Esophagus (tissue), 2 donors: ENCODE measurements around the gene HOXA3. TPM values are rescaled to one million over a fixed set of nuclear protein-coding genes. Genes with fewer than 3 reads are reported as not detected.

Source experiments
- H3K27ac ChIP-seq, 2 donors: one replicate each; pipeline ENCODE4 v1.5.1; 2013; ENCODE audit warnings: low read depth in 2 of 2, mild to moderate bottlenecking in 2 of 2, inconsistent platforms in 1 of 2, low read length in 1 of 2, moderate library complexity in 1 of 2
- H3K27me3 ChIP-seq, 2 donors: one replicate each; pipeline ENCODE4 v1.6.1; 2013; ENCODE audit warnings: low read length in 2 of 2, control low read depth in 1 of 2, mild to moderate bottlenecking in 1 of 2; ENCODE audit not compliant: insufficient read depth in 2 of 2, control insufficient read depth in 1 of 2
- H3K36me3 ChIP-seq, 2 donors: one replicate each; pipeline ENCODE4 v1.6.1; 2013; ENCODE audit warnings: low read length in 1 of 2; ENCODE audit not compliant: control insufficient read depth in 2 of 2, insufficient read depth in 2 of 2
- H3K4me1 ChIP-seq, 2 donors: one replicate each; pipeline ENCODE4 v1.6.1; 2013; ENCODE audit warnings: low read length in 1 of 2; ENCODE audit not compliant: control insufficient read depth in 2 of 2, insufficient read depth in 2 of 2
- H3K4me3 ChIP-seq, 2 donors: one replicate each; pipeline ENCODE4 v1.5.1; 2013; ENCODE audit warnings: low read length in 2 of 2, mild to moderate bottlenecking in 2 of 2, low read depth in 1 of 2, moderate library complexity in 1 of 2
- H3K9me3 ChIP-seq, 2 donors: one replicate each; pipeline ENCODE4 v1.6.1; 2013; ENCODE audit warnings: mild to moderate bottlenecking in 2 of 2, low read depth in 1 of 2, low read length in 1 of 2, moderate library complexity in 1 of 2; ENCODE audit not compliant: control insufficient read depth in 2 of 2, insufficient read depth in 1 of 2
- WGBS, 2 donors: extraction: QIAGEN DNeasy Blood & Tissue Kit; methylation state at CpG; one replicate each; pipeline ENCODE4 v1.1.7; 2013; 5-methylcytosine and 5-hydroxymethylcytosine counted together
- polyA plus RNA-seq, 2 donors: library from polyadenylated mRNA; stranded (reverse); fragments of 200-250 nt; gene quantifications; one replicate each; pipeline ENCODE4 v1.2.3, GENCODE V29; 2013
- donor health status: healthy with polysubstance abuse.
- donor health status: Bipolar disorder and iron deficiency.

The HOXA3 gene
- polyA plus RNA-seq, 2 donors: 3.3 to 4.3 TPM

DNA sequence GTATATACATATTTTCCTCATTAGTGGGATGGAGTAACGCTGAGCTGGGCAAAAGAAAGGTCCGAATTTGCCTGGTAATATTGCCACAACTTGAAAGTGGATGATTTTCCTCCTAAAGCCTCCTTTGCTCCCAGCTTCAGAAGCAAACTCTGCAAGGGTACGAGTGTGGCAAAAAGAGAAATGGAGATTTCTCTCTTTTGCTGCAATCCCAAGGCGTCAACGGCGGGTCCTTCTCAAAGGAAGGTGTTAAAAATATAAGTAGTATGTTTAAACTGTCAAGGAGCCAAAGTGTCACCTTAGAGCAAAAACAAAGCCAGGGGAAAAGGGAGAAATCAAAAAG, 37.5 kb downstream of the HOXA3 start:
- peak overlapping the region; percentile 91 to 97 for H3K27ac ChIP-seq
- H3K36me3 ChIP-seq: no peaks in the 10 kb centered on the region
- no peaks in the 10 kb centered on the region for H3K27me3 ChIP-seq
- WGBS, 2 donors: 23 to 32% methylated on average over 6 of the region's 6 CpGs
- peaks cover 2 to 3% of the 10 kb centered on the region in 2 donors for H3K4me1 ChIP-seq
- H3K9me3 ChIP-seq: no peaks in the 10 kb centered on the region
- H3K4me3 ChIP-seq: peak overlapping the region; percentile 64 to 77

DNA sequence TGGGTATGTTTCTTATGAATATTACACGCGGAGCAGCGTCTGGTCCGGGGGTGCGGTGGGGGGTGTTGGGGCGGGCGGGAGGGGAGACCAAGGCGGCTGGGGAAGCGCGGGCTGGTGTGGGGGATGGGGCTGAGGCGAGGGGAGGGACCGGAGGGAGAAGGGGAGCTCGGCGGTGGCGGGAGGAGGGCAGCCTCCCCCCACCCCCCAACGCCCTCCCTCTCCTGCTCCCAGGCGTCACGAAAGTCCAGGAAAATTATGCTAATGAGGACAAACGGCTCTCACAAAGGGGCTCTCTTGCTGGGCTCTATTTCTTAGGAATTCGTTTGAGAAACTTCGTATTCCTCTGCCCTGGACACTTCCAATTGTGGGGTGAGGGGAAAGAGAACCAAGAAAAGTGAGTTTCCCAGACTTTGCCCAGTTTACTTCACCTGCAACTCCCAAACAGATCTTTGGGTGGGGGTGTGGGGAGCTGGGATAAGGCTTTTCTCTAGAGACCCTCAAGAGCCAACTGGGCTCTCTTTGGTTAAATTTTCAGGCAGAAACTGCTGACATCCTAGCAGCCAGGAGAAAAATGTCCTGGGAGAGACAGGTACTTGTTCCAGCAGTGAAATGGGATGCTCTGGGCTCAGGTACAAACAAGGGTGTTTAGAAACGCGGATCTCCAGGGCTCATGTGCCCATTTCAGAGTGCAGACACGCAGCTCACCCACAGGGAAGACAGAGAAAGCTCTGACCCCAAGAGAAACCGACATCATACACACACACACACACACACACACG, 38.2 kb downstream of the HOXA3 start:
- Histone ChIP-seq H3K36me3 (no peaks in the 10 kb centered on the region), H3K27ac (peak overlapping the region; percentile 99), H3K27me3 (no peaks in the 10 kb centered on the region), H3K4me1 (peaks cover 2 to 8% of the 10 kb centered on the region in 2 donors), H3K9me3 (no peaks in the 10 kb centered on the region), H3K4me3 (peak overlapping the region; percentile 72 to 77)
- 20 to 22% methylated on average over 23 to 25 of the region's 26 CpGs for WGBS, 2 donors

DNA sequence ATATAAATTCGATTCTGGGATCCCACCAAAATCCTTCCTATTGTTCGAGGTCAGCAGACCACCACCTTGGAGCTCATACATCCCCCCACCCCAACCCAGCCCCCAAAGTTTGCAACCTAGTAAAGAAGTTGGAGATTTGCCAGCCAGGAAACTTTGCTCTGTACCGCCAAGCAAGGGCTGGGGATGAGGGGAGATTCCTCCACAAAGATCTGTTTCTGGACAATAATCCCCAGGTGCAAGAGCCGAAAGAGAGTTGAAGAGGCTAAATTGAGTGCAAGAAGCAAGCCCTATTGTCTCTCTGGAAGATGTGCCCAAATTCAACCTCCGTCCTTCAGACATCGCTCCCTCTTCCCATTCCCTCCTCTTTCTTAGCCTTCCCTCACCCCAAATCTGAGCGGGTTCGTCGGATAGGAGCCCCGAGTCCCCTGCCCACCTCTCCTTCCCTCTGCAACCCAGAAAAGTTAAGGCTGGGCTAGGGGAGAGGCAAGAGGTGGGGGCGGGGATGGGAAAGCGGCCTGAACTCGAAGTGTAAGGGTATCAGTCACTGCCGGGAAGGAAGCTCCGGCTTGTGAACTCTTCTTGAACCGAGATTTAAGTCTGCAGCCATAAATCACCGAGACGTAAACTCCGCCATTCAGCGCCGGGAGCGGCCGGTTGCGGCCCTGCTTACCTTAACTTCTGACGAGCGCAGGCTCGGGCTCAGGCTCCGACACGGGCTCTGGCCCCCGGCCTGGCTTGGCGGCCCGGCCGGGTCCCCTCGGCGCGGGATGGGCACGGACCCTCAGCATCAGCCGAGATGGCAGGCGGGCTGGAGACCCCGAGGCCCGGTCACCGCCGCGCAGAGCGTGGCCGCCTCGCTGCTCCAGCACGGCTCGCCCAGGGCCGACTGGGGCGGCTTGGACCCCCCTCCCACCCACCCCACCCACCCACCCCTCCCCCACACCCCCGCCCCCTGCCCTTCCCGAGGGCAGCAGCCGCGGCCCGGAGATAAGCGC, 39.1 kb downstream of the HOXA3 start:
- WGBS, 2 donors: 20 to 23% methylated on average over 39 to 57 of the region's 57 CpGs
- Histone ChIP-seq H3K4me3 (peak overlapping the region; percentile 72 to 77), H3K27ac (peak overlapping the region; percentile 99), H3K4me1 (peaks cover 0 to 8% of the 10 kb centered on the region in 2 donors), H3K36me3 (no peaks in the 10 kb centered on the region), H3K27me3 (no peaks in the 10 kb centered on the region), H3K9me3 (no peaks in the 10 kb centered on the region)

DNA sequence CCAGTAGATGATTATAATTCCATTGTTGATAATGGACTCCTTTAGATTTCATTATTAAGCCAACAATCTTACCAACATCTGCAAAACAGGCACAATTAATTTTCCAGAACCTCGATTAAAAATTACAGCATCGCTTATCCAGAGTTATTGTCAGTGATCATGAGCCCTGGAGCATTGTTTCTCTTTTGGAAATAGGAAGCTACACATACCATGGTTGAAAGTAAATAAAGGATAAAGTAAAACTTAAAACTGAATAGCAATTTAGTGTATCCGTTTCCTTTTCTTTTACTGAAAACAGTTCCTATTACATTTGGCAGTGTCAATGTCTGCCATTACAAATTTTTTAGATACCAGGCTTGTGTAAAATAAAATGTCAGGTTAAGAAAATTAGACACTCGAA, 40.0 kb downstream of the HOXA3 start:
- Histone ChIP-seq H3K36me3 (no peaks in the 10 kb centered on the region), H3K27me3 (no peaks in the 10 kb centered on the region), H3K4me3 (peak overlapping the region in 1 of 2 donors; percentile 77), H3K4me1 (peaks cover 0 to 8% of the 10 kb centered on the region in 2 donors), H3K27ac (peak overlapping the region in 1 of 2 donors; percentile 26), H3K9me3 (no peaks in the 10 kb centered on the region)
- WGBS, 2 donors: 20 to 31% methylated on average over 4 of the region's 4 CpGs

DNA sequence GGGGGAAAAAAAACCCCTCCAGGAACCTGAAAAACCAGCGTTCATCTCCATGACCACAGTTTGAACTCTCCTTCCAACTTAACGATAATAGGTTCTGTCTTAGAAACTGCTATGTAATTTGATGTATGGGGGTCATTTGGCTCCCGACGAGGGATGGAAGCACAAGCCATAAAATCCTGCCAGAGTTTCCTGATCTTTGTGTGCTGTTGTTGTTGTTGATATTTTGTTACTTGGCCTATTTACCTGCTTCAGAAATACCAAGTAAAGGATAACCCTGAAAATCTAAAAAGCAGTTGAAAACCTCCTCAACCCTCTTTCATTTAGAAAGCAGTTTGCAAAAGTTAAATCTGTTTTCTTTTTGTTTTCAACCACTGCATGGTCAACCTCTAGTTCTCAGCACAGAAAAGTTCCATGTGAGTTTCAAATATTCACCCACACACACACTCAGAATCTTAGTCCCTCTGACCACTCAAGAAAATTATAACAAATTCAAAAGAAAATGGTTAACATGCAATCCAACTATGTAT, 40.6 kb downstream of the HOXA3 start:
- H3K9me3 ChIP-seq: no peaks in the 10 kb centered on the region
- H3K36me3 ChIP-seq: no peaks in the 10 kb centered on the region
- H3K4me3 ChIP-seq: peak overlapping the region in 1 of 2 donors; percentile 24
- H3K27ac ChIP-seq: peak overlapping the region; percentile 96 to 97
- WGBS, 2 donors: 12 to 34% methylated on average over 4 of the region's 4 CpGs
- peaks cover 0 to 8% of the 10 kb centered on the region in 2 donors for H3K4me1 ChIP-seq
- no peaks in the 10 kb centered on the region for H3K27me3 ChIP-seq

DNA sequence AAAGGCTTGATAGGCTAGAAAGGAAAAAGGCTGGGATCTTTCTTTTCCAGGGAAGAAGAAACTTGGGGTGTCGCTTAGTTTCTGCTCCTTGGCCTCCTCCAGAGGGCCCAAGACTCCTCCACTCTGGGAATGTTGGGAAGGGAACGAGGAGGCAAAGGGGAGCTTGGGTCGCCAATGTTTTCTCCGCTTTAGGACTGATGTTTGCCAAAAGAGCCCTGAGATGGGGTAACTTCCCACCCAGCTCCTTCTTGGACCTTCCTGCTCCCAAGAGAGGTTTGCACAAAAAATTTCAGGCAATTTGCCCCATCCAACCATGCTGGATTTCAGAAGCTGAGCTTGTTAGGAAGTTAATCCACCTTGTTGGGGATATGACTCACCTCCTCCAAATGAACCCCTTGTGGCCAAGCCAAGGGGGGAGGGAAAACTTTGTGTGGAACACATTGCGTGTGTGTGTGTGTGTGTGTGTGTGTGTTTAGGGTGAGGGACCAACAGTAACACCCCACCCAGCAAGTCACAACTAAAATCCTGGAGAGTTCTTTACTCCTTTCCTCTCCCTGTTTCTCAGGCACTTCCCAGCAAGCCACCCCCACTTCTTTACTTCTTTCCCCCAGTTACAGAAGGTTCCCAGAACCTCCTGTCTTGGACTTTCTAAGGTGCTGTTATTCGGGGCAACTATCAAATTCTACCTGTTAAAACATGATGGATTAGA, 41.2 kb downstream of the HOXA3 start:
- Histone ChIP-seq H3K36me3 (no peaks in the 10 kb centered on the region), H3K9me3 (no peaks in the 10 kb centered on the region), H3K27ac (peak overlapping the region; percentile 96 to 97), H3K4me1 (peaks cover 0 to 8% of the 10 kb centered on the region in 2 donors), H3K27me3 (no peaks in the 10 kb centered on the region), H3K4me3 (peak overlapping the region in 1 of 2 donors; percentile 44)
- 18 to 34% methylated on average over 6 of the region's 6 CpGs for WGBS, 2 donors

DNA sequence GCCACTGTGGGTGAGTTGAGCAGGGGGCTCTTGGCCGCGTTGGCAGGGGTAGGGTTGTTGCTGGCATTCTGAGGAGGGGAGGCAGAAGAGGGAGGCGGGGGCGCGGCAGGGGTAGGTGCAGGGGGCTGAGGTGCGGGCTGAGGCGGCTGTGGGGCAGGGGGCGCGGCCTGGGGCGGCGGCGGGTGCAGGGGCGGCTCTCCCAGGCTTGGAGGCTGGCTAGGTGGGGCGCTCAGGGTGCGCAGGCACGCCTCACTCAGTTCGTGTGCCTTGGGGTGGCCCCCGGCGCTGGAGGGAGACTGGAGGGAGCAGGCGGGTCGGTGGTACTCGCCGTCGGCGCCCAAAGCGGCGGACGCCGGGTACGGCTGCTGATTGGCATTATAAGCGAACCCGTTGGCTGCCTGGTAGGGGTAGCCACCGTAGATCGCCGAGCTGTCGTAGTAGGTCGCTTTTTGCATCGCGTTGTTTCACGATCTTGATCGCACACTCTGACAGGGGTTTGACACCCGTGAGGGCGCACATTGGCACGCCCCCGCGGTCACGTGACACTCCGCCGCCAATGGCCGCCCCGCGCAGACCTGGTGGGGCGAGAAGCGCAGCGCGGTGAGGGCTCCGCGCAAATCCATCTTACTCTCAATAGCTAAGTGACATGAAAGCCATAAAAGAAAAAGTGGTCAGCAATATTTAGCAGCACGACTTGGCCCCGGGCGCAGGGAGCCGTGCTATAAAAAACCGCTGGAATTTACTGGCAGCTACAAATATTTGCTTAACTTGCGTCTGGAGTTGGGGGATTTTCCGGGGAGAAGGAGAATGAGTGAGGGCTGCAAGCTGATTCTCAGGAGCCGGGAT, 42.0 kb downstream of the HOXA3 start:
- H3K27ac ChIP-seq: peak overlapping the region; percentile 96 to 97

DNA sequence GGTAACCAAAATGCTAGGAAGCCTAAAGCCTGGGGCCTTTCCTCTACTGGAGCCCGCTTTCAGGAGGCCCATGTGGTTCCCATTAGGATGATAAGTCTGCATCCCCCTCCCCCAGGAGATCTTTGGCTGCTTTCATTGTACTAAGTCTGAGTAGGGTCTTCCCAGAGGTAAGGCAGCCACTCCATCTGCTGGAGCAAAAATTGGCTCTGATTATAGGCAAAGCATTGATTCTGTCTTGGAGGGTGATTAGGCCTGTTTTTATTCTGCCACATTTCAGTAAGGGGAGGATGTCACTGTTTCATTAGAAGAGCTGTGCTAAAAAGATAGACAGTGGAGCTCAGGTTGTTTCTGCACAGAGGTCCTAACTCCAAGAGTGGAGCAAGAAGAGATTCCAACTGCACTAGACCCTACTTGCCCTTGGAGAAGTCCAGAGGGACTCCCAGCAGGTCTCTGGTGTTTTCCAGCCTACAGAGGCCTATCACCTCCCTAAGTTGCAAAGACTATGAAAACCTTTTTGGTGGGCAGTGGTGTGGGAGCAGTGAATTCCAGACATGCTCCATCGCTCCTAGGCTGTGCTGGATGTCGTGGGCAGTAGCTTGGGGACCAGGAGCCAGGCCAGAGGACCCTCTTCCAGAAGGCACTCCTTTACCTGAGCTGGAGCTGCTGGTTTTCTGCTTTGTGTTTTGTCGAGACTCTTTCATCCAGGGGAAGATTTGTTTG, 42.8 kb downstream of the HOXA3 start:
- H3K9me3 ChIP-seq: no peaks in the 10 kb centered on the region
- no peaks in the 10 kb centered on the region for H3K36me3 ChIP-seq
- peak overlapping the region; percentile 96 to 97 for H3K27ac ChIP-seq
- H3K27me3 ChIP-seq: no peaks in the 10 kb centered on the region
- peaks cover 0 to 10% of the 10 kb centered on the region in 2 donors for H3K4me1 ChIP-seq
- H3K4me3 ChIP-seq: peak overlapping the region in 1 of 2 donors; percentile 44
- WGBS, 2 donors: 61 to 73% methylated on average over 4 of the region's 4 CpGs

More for the DNA sequence above, 42.0 kb downstream of the HOXA3 start:
- Histone ChIP-seq H3K36me3 (no peaks in the 10 kb centered on the region), H3K4me3 (peak overlapping the region; percentile 35 to 44), H3K9me3 (no peaks in the 10 kb centered on the region), H3K27me3 (no peaks in the 10 kb centered on the region), H3K4me1 (peaks cover 0 to 8% of the 10 kb centered on the region in 2 donors)
- WGBS, 2 donors: 32% methylated on average over 53 to 66 of the region's 66 CpGs
